H9 (cell line): ENCODE data around the gene GPBAR1. TPM values are rescaled to one million over a fixed set of nuclear protein-coding genes. Genes with fewer than 3 reads are reported as not detected.

Source experiments
- DNase-seq: peaks from one replicate; pipeline ENCODE4 v3.0.0-alpha.2; 2017
- H2AFZ ChIP-seq: one replicate; pipeline ENCODE4 v1.6.1; 2013; ENCODE audit warnings: mild to moderate bottlenecking, low read length, control low read depth, moderate library complexity
- H2AK5ac ChIP-seq: 2 replicates; pipeline ENCODE4 v1.6.1; 2013; ENCODE audit warnings: low read length, control low read depth, mixed read lengths; ENCODE audit not compliant: insufficient read length
- H2BK120ac ChIP-seq: one replicate; pipeline ENCODE4 v1.6.1; 2013; ENCODE audit warnings: low read depth, mild to moderate bottlenecking, low read length, control low read depth, inconsistent platforms; ENCODE audit not compliant: poor library complexity, severe bottlenecking
- H2BK12ac ChIP-seq: 2 replicates; pipeline ENCODE4 v1.6.1; 2013; ENCODE audit warnings: low read length, control low read depth, mixed read lengths, low read depth; ENCODE audit not compliant: insufficient read length
- H2BK15ac ChIP-seq: 2 replicates; pipeline ENCODE4 v1.6.1; 2013; ENCODE audit warnings: low read depth, low read length, control low read depth
- H2BK20ac ChIP-seq: one replicate; pipeline ENCODE4 v1.6.1; 2013; ENCODE audit warnings: low read depth, mild to moderate bottlenecking, low read length, control low read depth, inconsistent platforms; ENCODE audit not compliant: poor library complexity, severe bottlenecking
- H2BK5ac ChIP-seq: 2 replicates; pipeline ENCODE4 v1.6.1; 2013; ENCODE audit warnings: low read length, control low read depth, mixed read lengths; ENCODE audit not compliant: insufficient read length
- H3K14ac ChIP-seq: 2 replicates; pipeline ENCODE4 v1.6.1; 2013; ENCODE audit warnings: low read length, control low read depth; ENCODE audit not compliant: insufficient read depth
- H3K18ac ChIP-seq: 2 replicates; pipeline ENCODE4 v1.6.1; 2013; ENCODE audit warnings: low read depth, mild to moderate bottlenecking, mixed read lengths, low read length, control low read depth; ENCODE audit not compliant: insufficient read length
- H3K23ac ChIP-seq: 2 replicates; pipeline ENCODE4 v1.6.1; 2013; ENCODE audit warnings: low read length, control low read depth, mixed read lengths, low read depth; ENCODE audit not compliant: insufficient read length
- H3K23me2 ChIP-seq: 2 replicates; pipeline ENCODE4 v1.6.1; 2013; ENCODE audit warnings: low read depth, mild to moderate bottlenecking, mixed read lengths, low read length, control low read depth; ENCODE audit not compliant: insufficient read length, poor library complexity, severe bottlenecking
- H3K27ac ChIP-seq: 2 replicates; pipeline ENCODE4 v1.5.1; 2013; ENCODE audit warnings: low read length, control low read depth, mixed read lengths, low read depth; ENCODE audit not compliant: insufficient read length
- H3K27me3 ChIP-seq: 2 replicates; pipeline ENCODE4 v1.6.1; 2013; ENCODE audit warnings: low read length, control low read depth, inconsistent platforms; ENCODE audit not compliant: insufficient read depth
- H3K4ac ChIP-seq: 2 replicates; pipeline ENCODE4 v1.6.1; 2013; ENCODE audit warnings: low read depth, mild to moderate bottlenecking, control low read depth, inconsistent platforms, low read length, moderate library complexity
- H3K4me1 ChIP-seq: 2 replicates; pipeline ENCODE4 v1.6.1; 2013; ENCODE audit warnings: low read length, control low read depth, inconsistent platforms; ENCODE audit not compliant: insufficient read depth
- H3K4me2 ChIP-seq: 2 replicates; pipeline ENCODE4 v1.6.1; 2013; ENCODE audit warnings: low read length, control low read depth, mixed read lengths; ENCODE audit not compliant: insufficient read length, insufficient read depth
- H3K56ac ChIP-seq: 2 replicates; pipeline ENCODE4 v1.6.1; 2013; ENCODE audit warnings: low read depth, mild to moderate bottlenecking, mixed read lengths, low read length, control low read depth; ENCODE audit not compliant: insufficient read length
- H3K79me1 ChIP-seq: 2 replicates; pipeline ENCODE4 v1.6.1; 2013; ENCODE audit warnings: low read depth, mild to moderate bottlenecking, moderate library complexity, low read length, control low read depth, inconsistent platforms; ENCODE audit not compliant: insufficient read depth, poor library complexity, severe bottlenecking
- H3K79me2 ChIP-seq: 2 replicates; pipeline ENCODE4 v1.6.1; 2013; ENCODE audit warnings: low read length, control low read depth, inconsistent platforms; ENCODE audit not compliant: insufficient read depth
- H3K9ac ChIP-seq: 2 replicates; pipeline ENCODE4 v1.6.1; 2013; ENCODE audit warnings: low read length, control low read depth, mixed read lengths; ENCODE audit not compliant: insufficient read length; ENCODE audit errors: extremely low read depth
- H3K9me3 ChIP-seq: one replicate; pipeline ENCODE4 v1.6.1; 2013; ENCODE audit warnings: low read depth, low read length, inconsistent platforms; ENCODE audit not compliant: control insufficient read depth
- H3T11ph ChIP-seq: one replicate; pipeline ENCODE4 v1.6.1; 2013; ENCODE audit warnings: mild to moderate bottlenecking, low read length, control low read depth, inconsistent platforms
- H4K20me1 ChIP-seq: one replicate; pipeline ENCODE4 v1.6.1; 2013; ENCODE audit not compliant: control insufficient read depth, insufficient read length, insufficient read depth
- H4K5ac ChIP-seq: 2 replicates; pipeline ENCODE4 v1.6.1; 2013; ENCODE audit warnings: low read depth, mild to moderate bottlenecking, mixed read lengths, low read length, control low read depth; ENCODE audit not compliant: insufficient read length
- H4K8ac ChIP-seq: replicated peaks from 2 replicates; pipeline ENCODE4 v1.6.1; 2013; ENCODE audit warnings: low read length, control low read depth, mixed read lengths, low read depth; ENCODE audit not compliant: insufficient read length
- H4K91ac ChIP-seq: 2 replicates; pipeline ENCODE4 v1.6.1; 2013; ENCODE audit warnings: low read depth, mild to moderate bottlenecking, moderate library complexity, mixed read lengths, low read length, control low read depth; ENCODE audit not compliant: insufficient read length
- H3K27ac Mint-ChIP-seq, 3 experiments: 2 replicates in 2 of 3; 3 replicates in 1 of 3; pipeline ENCODE4 v1.8.0; 2020 to 2021; ENCODE audit warnings: mixed read lengths in 3 of 3, mild to moderate bottlenecking in 1 of 3, moderate library complexity in 1 of 3
- H3K27me3 Mint-ChIP-seq: 2 replicates; pipeline ENCODE4 v1.8.0; 2021; ENCODE audit warnings: low read depth, mild to moderate bottlenecking, moderate library complexity, mixed read lengths
- H3K36me3 Mint-ChIP-seq, 3 experiments: 2 replicates in 2 of 3; 3 replicates in 1 of 3; pipeline ENCODE4 v1.8.0; 2020 to 2021; ENCODE audit warnings: low read depth in 3 of 3, mixed read lengths in 3 of 3; ENCODE audit not compliant: insufficient read depth in 1 of 3
- H3K4me1 Mint-ChIP-seq, 2 experiments: 2 replicates each; pipeline ENCODE4 v1.8.0; 2020; ENCODE audit warnings: mixed read lengths in 2 of 2
- H3K4me3 Mint-ChIP-seq, 2 experiments: 2 replicates in 1 of 2; 3 replicates in 1 of 2; pipeline ENCODE4 v1.8.0; 2020 to 2021; ENCODE audit warnings: mild to moderate bottlenecking in 2 of 2, mixed read lengths in 2 of 2, moderate library complexity in 1 of 2
- H3K9me3 Mint-ChIP-seq, 2 experiments: 2 replicates in 1 of 2; 3 replicates in 1 of 2; pipeline ENCODE4 v1.8.0; 2020; ENCODE audit warnings: mild to moderate bottlenecking in 2 of 2, mixed read lengths in 2 of 2, moderate library complexity in 1 of 2
- WGBS: extraction: QIAGEN DNeasy Blood & Tissue Kit; methylation state at CpG from one replicate; pipeline ENCODE4 v1.1.7; 2013; ENCODE audit warnings: missing lambda C conversion rate, low lambda C conversion rate, mixed read lengths; ENCODE audit not compliant: insufficient read length; ENCODE audit errors: extremely low coverage; 5-methylcytosine and 5-hydroxymethylcytosine counted together
- total RNA-seq: library from RNA; stranded (reverse); gene quantifications from 2 replicates; pipeline ENCODE4 v1.2.1, GENCODE V29; 2021
- TF ChIP-seq, protein P1 (sequence below): fragments of 200-600 bp; sonication (generic); conservative IDR thresholded peaks from 3 replicates; pipeline ENCODE4 v1.8.0; 2021; ENCODE audit warnings: antibody characterized with exemption, mild to moderate bottlenecking

GPBAR1 gene
- total RNA-seq, 1 experiment from 2014 or later = 0.44 TPM

DNA sequence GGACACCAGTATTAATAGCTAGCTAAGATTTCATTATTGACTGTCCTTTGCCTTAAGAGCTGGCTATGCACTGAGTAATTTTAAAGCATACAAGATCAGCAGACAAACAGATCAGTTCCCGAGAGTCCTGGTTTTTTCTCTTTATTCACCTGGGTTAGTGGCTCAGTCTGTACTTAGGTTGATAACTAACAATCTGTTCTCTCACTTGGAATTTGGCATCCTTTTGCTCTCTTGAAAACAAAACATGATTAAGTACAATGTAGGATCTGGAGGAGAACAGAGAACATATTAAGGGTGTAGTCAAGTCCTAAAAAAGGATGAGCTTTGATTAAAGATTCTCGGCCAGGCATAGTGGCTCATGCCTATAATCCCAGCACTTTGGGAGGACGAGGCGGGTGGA, 27.3 kb upstream of the GPBAR1 start:
- no peak for DNase-seq
- no peak overlapping the region for H2BK15ac ChIP-seq
- Mint-ChIP-seq H3K4me3 (no peak overlapping the region), H3K36me3 (peaks cover 44 to 89% (median 78%) of the 10 kb centered on the region in 3 experiments), H3K9me3 (no peaks in the 10 kb centered on the region), H3K4me1 (no peaks in the 10 kb centered on the region), H3K27me3 (no peaks in the 10 kb centered on the region), H3K27ac (no peak overlapping the region)
- H3K27ac ChIP-seq = no peak overlapping the region
- H2BK20ac ChIP-seq = no peak overlapping the region
- H4K5ac ChIP-seq = no peak overlapping the region
- no peak overlapping the region for H4K91ac ChIP-seq
- H3K9ac ChIP-seq = no peak overlapping the region
- TF ChIP-seq, protein P1, sequence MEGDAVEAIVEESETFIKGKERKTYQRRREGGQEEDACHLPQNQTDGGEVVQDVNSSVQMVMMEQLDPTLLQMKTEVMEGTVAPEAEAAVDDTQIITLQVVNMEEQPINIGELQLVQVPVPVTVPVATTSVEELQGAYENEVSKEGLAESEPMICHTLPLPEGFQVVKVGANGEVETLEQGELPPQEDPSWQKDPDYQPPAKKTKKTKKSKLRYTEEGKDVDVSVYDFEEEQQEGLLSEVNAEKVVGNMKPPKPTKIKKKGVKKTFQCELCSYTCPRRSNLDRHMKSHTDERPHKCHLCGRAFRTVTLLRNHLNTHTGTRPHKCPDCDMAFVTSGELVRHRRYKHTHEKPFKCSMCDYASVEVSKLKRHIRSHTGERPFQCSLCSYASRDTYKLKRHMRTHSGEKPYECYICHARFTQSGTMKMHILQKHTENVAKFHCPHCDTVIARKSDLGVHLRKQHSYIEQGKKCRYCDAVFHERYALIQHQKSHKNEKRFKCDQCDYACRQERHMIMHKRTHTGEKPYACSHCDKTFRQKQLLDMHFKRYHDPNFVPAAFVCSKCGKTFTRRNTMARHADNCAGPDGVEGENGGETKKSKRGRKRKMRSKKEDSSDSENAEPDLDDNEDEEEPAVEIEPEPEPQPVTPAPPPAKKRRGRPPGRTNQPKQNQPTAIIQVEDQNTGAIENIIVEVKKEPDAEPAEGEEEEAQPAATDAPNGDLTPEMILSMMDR = no peak
- H2BK12ac ChIP-seq = no peak overlapping the region
- H3K14ac ChIP-seq = no peak overlapping the region
- no peak overlapping the region for H2AK5ac ChIP-seq
- H3K56ac ChIP-seq = no peak overlapping the region
- H3K79me1 ChIP-seq = no peaks in the 10 kb centered on the region
- no peak overlapping the region for H3K23ac ChIP-seq
- no peaks in the 10 kb centered on the region for H4K20me1 ChIP-seq
- H2BK5ac ChIP-seq = no peak overlapping the region
- no peaks in the 10 kb centered on the region for H3K27me3 ChIP-seq
- H3K9me3 ChIP-seq = no peaks in the 10 kb centered on the region
- H3K4me1 ChIP-seq = no peaks in the 10 kb centered on the region
- no peak overlapping the region for H3K4ac ChIP-seq
- H3T11ph ChIP-seq = no peak overlapping the region
- no peak overlapping the region for H3K18ac ChIP-seq
- WGBS = no CpG with 5 or more reads among the region's 4 CpGs
- H2BK120ac ChIP-seq = no peak overlapping the region
- H4K8ac ChIP-seq = no peak overlapping the region
- H3K79me2 ChIP-seq = no peaks in the 10 kb centered on the region
- no peak overlapping the region for H2AFZ ChIP-seq
- H3K23me2 ChIP-seq = no peaks in the 10 kb centered on the region
- no peak overlapping the region for H3K4me2 ChIP-seq
